Right lobe of liver (tissue), 4 donors: Measurements from ENCODE around the gene LITAFD.

Experiments used
- CTCF ChIP-seq, 4 donors: fragments of 200-600 bp in 3 of 4; fragments of 450-650 bp in 1 of 4; IDR thresholded peaks; one replicate each; pipeline versions ENCODE4 v1.5.1 to v1.8.0; 2016 to 2022; ENCODE audit warnings: antibody characterized with exemption in 4 of 4, mild to moderate bottlenecking in 2 of 4
- POLR2A ChIP-seq: fragments of 450-650 bp; IDR thresholded peaks from one replicate; pipeline ENCODE4 v1.6.1; 2017; ENCODE audit warnings: antibody characterized with exemption, mild to moderate bottlenecking
- donor health status: DM: no; HTN: no; CAD: no.
- donor health status: DM: no; HTN: no; CAD: no.
- donor health status: DM: no; HTN: yes; CAD: no.

DNA sequence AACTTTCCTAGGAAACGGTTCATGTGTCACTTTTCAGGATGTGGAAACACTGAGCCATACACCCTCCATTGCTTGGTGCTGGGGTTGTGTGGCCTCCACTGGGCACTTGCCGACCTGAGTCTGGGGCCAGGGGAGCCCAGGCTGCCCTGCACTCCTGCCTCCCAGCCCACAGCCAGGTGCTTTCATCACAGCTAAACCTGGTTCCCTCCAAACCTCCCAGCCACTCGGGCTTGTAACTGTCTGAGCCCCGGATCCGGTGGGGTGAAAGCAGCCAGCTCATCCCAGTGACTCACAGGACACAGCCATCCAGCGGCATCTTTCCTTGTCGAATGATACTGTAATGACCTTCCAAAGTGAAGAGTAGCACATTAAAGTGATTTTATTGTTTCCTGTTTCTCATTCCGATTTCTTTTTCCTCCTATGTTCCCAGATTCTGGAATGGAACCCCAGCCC, 33.2 kb upstream of the LITAFD start:
- no peak for TF ChIP-seq CTCF (IDR thresholded peaks at IDR 0.05)
- no peak for TF ChIP-seq POLR2A
